IMR-90 (cell line): ENCODE measurements around the gene CAPN8. TPM values are rescaled to one million over a fixed set of nuclear protein-coding genes. Genes with fewer than 3 reads are reported as not detected.

Source experiments
- ATAC-seq: fragments of 200-7000 bp; cut with Tn5 transposase; 2 replicates; pipeline ENCODE4 v1.9.1; 2020; ENCODE audit warnings: low read depth, mild to moderate bottlenecking, moderate library complexity
- BruUV-seq: library from RNA; stranded (reverse); fragments of 400-500 nt; replicated peaks from 2 replicates; lab custom pipeline; 2021; lab: Mats Ljungman, UMichigan
- CTCF ChIA-PET: fragments of 300-600 bp; formaldehyde crosslinking; extraction: SDS; loops from one replicate; lab custom pipeline; 2021; ENCODE audit warnings: antibody characterized with exemption; lab: Yijun Ruan, JAX
- POLR2A ChIA-PET: fragments of 300-600 bp; sonication (Branson Sonifier 250); formaldehyde crosslinking; loops from one replicate; lab custom pipeline; 2022; ENCODE audit warnings: antibody characterized with exemption; ENCODE audit not compliant: unreplicated experiment; lab: Charles Lee
- DNase-seq: peaks from one replicate; pipeline ENCODE4 v3.0.0; 2013
- H2AFZ ChIP-seq: replicated peaks from 2 replicates; pipeline ENCODE3; 2013; ENCODE audit warnings: low read length, mild to moderate bottlenecking; ENCODE audit not compliant: poor library complexity
- H2AK5ac ChIP-seq: 2 replicates; pipeline ENCODE4 v1.6.1; 2013; ENCODE audit warnings: low read depth, low read length, inconsistent platforms
- H2AK9ac ChIP-seq: replicated peaks from 2 replicates; pipeline ENCODE3; 2013; ENCODE audit warnings: mild to moderate bottlenecking, low read depth, low read length, moderate library complexity; ENCODE audit not compliant: poor library complexity
- H2BK120ac ChIP-seq: 2 replicates; pipeline ENCODE4 v1.6.1; 2013; ENCODE audit warnings: low read depth, low read length, inconsistent platforms
- H2BK15ac ChIP-seq: 3 replicates; pipeline ENCODE4 v1.6.1; 2013; ENCODE audit warnings: low read depth, low read length, inconsistent platforms
- H2BK20ac ChIP-seq: 2 replicates; pipeline ENCODE4 v1.6.1; 2013; ENCODE audit warnings: low read depth, mild to moderate bottlenecking, inconsistent platforms, low read length, moderate library complexity
- H2BK5ac ChIP-seq: 2 replicates; pipeline ENCODE4 v1.6.1; 2013; ENCODE audit warnings: mild to moderate bottlenecking, low read depth, low read length, inconsistent platforms; ENCODE audit not compliant: poor library complexity, severe bottlenecking
- H3K14ac ChIP-seq: replicated peaks from 2 replicates; pipeline ENCODE4 v1.6.1; 2013; ENCODE audit warnings: low read depth, low read length, inconsistent platforms
- H3K18ac ChIP-seq: 2 replicates; pipeline ENCODE4 v1.6.1; 2013; ENCODE audit warnings: low read depth, low read length, control low read depth
- H3K23ac ChIP-seq: 2 replicates; pipeline ENCODE4 v1.6.1; 2013; ENCODE audit warnings: low read depth, low read length, inconsistent platforms
- H3K27ac ChIP-seq: 2 replicates; pipeline ENCODE4 v1.5.1; 2013; ENCODE audit warnings: mild to moderate bottlenecking, control low read depth, low read length; ENCODE audit not compliant: insufficient read depth
- H3K27me3 ChIP-seq: 2 replicates; pipeline ENCODE4 v1.6.1; 2013; ENCODE audit warnings: low read length; ENCODE audit not compliant: control insufficient read depth, insufficient read depth
- H3K36me3 ChIP-seq: 2 replicates; pipeline ENCODE4 v1.6.1; 2013; ENCODE audit warnings: low read length, mixed read lengths; ENCODE audit not compliant: control insufficient read depth, insufficient read depth
- H3K4ac ChIP-seq: 2 replicates; pipeline ENCODE4 v1.6.1; 2013; ENCODE audit warnings: low read depth, low read length, inconsistent platforms
- H3K4me1 ChIP-seq: 2 replicates; pipeline ENCODE4 v1.6.1; 2013; ENCODE audit warnings: low read length, mixed read lengths; ENCODE audit not compliant: control insufficient read depth, insufficient read depth
- H3K4me2 ChIP-seq: 2 replicates; pipeline ENCODE4 v1.6.1; 2013; ENCODE audit warnings: low read depth, mild to moderate bottlenecking, control low read depth, low read length, moderate library complexity
- H3K4me3 ChIP-seq: 2 replicates; pipeline ENCODE4 v1.5.1; 2013; ENCODE audit warnings: low read depth, mild to moderate bottlenecking, control low read depth, low read length, moderate library complexity; ENCODE audit not compliant: insufficient read depth
- H3K56ac ChIP-seq: 2 replicates; pipeline ENCODE4 v1.6.1; 2013; ENCODE audit warnings: low read length, inconsistent platforms; ENCODE audit not compliant: insufficient read depth; ENCODE audit errors: extremely low read depth
- H3K79me1 ChIP-seq, 2 experiments: 2 replicates each; pipeline ENCODE4 v1.6.1; 2013; ENCODE audit warnings: low read length in 2 of 2, inconsistent platforms in 1 of 2, low read depth in 1 of 2
- H3K9ac ChIP-seq: 2 replicates; pipeline ENCODE4 v1.6.1; 2013; ENCODE audit warnings: low read depth, low read length, control low read depth
- H3K9me1 ChIP-seq: 2 replicates; pipeline ENCODE4 v1.6.1; 2013; ENCODE audit warnings: low read length, inconsistent platforms; ENCODE audit not compliant: insufficient read depth
- H3K9me3 ChIP-seq: 2 replicates; pipeline ENCODE4 v1.6.1; 2013; ENCODE audit warnings: low read length; ENCODE audit not compliant: control insufficient read depth, insufficient read depth
- H4K20me1 ChIP-seq: 2 replicates; pipeline ENCODE4 v1.6.1; 2013; ENCODE audit warnings: low read length, inconsistent platforms; ENCODE audit not compliant: insufficient read depth
- H4K5ac ChIP-seq: 2 replicates; pipeline ENCODE4 v1.6.1; 2013; ENCODE audit warnings: mild to moderate bottlenecking, low read depth, low read length, control low read depth
- H4K8ac ChIP-seq, 2 experiments: 2 replicates each; pipeline ENCODE4 v1.6.1; 2013; ENCODE audit warnings: low read depth in 2 of 2, low read length in 2 of 2, control low read depth in 1 of 2, inconsistent platforms in 1 of 2
- H4K91ac ChIP-seq: 2 replicates; pipeline ENCODE4 v1.6.1; 2013; ENCODE audit warnings: low read depth, low read length, inconsistent platforms; ENCODE audit not compliant: insufficient read depth
- BHLHE40 ChIP-seq: fragments of 150-350 bp; IDR thresholded peaks from 2 replicates; pipeline ENCODE4 v1.6.1; 2016; ENCODE audit warnings: mild to moderate bottlenecking, low read depth, low read length
- CEBPB ChIP-seq: IDR thresholded peaks from 2 replicates; pipeline ENCODE4 v1.6.1; 2012; ENCODE audit warnings: low read depth, low read length, improper control_type of control experiment
- CHD1 ChIP-seq: IDR thresholded peaks from 2 replicates; pipeline ENCODE4 v1.6.1; 2012; ENCODE audit warnings: low read depth, low read length, improper control_type of control experiment
- CTCF ChIP-seq: conservative IDR thresholded peaks from 2 replicates; pipeline ENCODE4 v1.5.1; 2012; ENCODE audit warnings: mild to moderate bottlenecking, low read depth, low read length, improper control_type of control experiment
- ELK1 ChIP-seq: fragments of 150-350 bp; IDR thresholded peaks from 2 replicates; pipeline ENCODE4 v1.6.1; 2016; ENCODE audit warnings: low read depth, mild to moderate bottlenecking, low read length, moderate library complexity, borderline replicate concordance
- FOS ChIP-seq: fragments of 150-350 bp; IDR thresholded peaks from 2 replicates; pipeline ENCODE4 v1.6.1; 2016; ENCODE audit warnings: low read depth, low read length
- MAFK ChIP-seq: IDR thresholded peaks from 2 replicates; pipeline ENCODE4 v1.6.1; 2012; ENCODE audit warnings: low read depth, low read length, improper control_type of control experiment
- MAZ ChIP-seq: IDR thresholded peaks from 2 replicates; pipeline ENCODE4 v1.6.1; 2012; ENCODE audit warnings: low read depth, mild to moderate bottlenecking, low read length, improper control_type of control experiment, moderate library complexity, borderline replicate concordance
- MXI1 ChIP-seq: IDR thresholded peaks from 2 replicates; pipeline ENCODE4 v1.6.1; 2012; ENCODE audit warnings: low read depth, mild to moderate bottlenecking, low read length, moderate library complexity, borderline replicate concordance
- NFE2L2 ChIP-seq: fragments of 150-350 bp; IDR thresholded peaks from 2 replicates; pipeline ENCODE4 v1.6.1; 2016; ENCODE audit warnings: low read depth, mild to moderate bottlenecking, low read length
- POLR2A ChIP-seq: IDR thresholded peaks from 2 replicates; pipeline ENCODE4 v1.6.1; 2012; ENCODE audit warnings: mild to moderate bottlenecking, low read depth, low read length
- RAD21 ChIP-seq: IDR thresholded peaks from 2 replicates; pipeline ENCODE4 v1.6.1; 2012; ENCODE audit warnings: low read length, improper control_type of control experiment
- RCOR1 ChIP-seq: IDR thresholded peaks from 2 replicates; pipeline ENCODE4 v1.6.1; 2012; ENCODE audit warnings: mild to moderate bottlenecking, low read length, improper control_type of control experiment; ENCODE audit not compliant: insufficient replicate concordance
- RFX5 ChIP-seq: IDR thresholded peaks from 2 replicates; pipeline ENCODE4 v1.8.0; 2012; ENCODE audit warnings: low read depth, mild to moderate bottlenecking, low read length, moderate library complexity
- SMC3 ChIP-seq: fragments of 150-350 bp; IDR thresholded peaks from 2 replicates; pipeline ENCODE4 v1.6.1; 2016; ENCODE audit warnings: low read depth, mild to moderate bottlenecking, antibody characterized with exemption, low read length, moderate library complexity
- USF2 ChIP-seq: fragments of 150-350 bp; IDR thresholded peaks from 2 replicates; pipeline ENCODE4 v1.6.1; 2017; ENCODE audit warnings: mild to moderate bottlenecking, antibody characterized with exemption, low read length, low read depth
- WGBS, 2 experiments: methylation state at CpG; one replicate each; pipeline versions ENCODE4 v1.1.5 to v1.1.7; 2013; ENCODE audit warnings: missing lambda C conversion rate in 2 of 2; ENCODE audit not compliant: insufficient read length in 1 of 2; ENCODE audit errors: extremely low coverage in 2 of 2; 5-methylcytosine and 5-hydroxymethylcytosine counted together
- dilution Hi-C: fragments of 300-500 bp; cut with HindIII; formaldehyde crosslinking; loops from one replicate; pipeline ENCODE4 v1.14.3; 2018; ENCODE audit warnings: low sequenced_read_pairs; ENCODE audit not compliant: unreplicated experiment
- in situ Hi-C: fragments of 300-500 bp; cut with MboI; formaldehyde crosslinking; loops from 3 replicates; pipeline ENCODE4 v1.14.3; 2019; ENCODE audit warnings: low sequenced_read_pairs, inconsistent platforms, mixed read lengths
- intact Hi-C: fragments of 100-400 bp; cut with micrococcal nuclease; formaldehyde crosslinking; loops from 2 replicates; pipeline ENCODE4 v1.10.0; 2022
- polyA plus RNA-seq, 3 experiments: library from polyadenylated mRNA; depleted of rRNA; stranded (reverse); fragments of >200 nt; gene quantifications; 2 replicates each; pipeline ENCODE4 v1.2.3, GENCODE V29; 2012; ENCODE audit warnings: low replicate concordance in 1 of 3
- total RNA-seq: library from RNA; depleted of rRNA; stranded (reverse); fragments of >200 nt; gene quantifications from 2 replicates; pipeline ENCODE4 v1.2.3, GENCODE V29; 2012

Gene CAPN8
- total and polyA plus RNA-seq, 2 of the 4 experiments (the other 2 are of a cell fraction), result not detected

- in situ Hi-C loops, result no loop called here
- H3K79me1 ChIP-seq, result no peaks in the 10 kb centered on the region
Measured at GRCh38 chr1:223631473-223631872, 34.0 kb downstream of the CAPN8 start.

More at GRCh38 chr1:223631473-223631872, 34.0 kb downstream of the CAPN8 start:
- Histone ChIP-seq H3K4me3 (no peak overlapping the region), H3K18ac (no peak overlapping the region), H2AK9ac (no peak overlapping the region), H2BK5ac (no peak overlapping the region), H4K20me1 (no peaks in the 10 kb centered on the region), H3K36me3 (no peaks in the 10 kb centered on the region), H3K23ac (no peak overlapping the region), H3K4me2 (no peak overlapping the region), H3K4ac (no peak overlapping the region), H2AK5ac (no peak overlapping the region), H3K27me3 (peaks cover 29% of the 10 kb centered on the region), H4K91ac (no peak overlapping the region), H3K56ac (no peak overlapping the region), H3K14ac (no peak overlapping the region), H3K9me1 (no peaks in the 10 kb centered on the region), H4K8ac (no peak overlapping the region), H4K5ac (no peak overlapping the region), H2BK15ac (no peak overlapping the region), H2AFZ (no peak overlapping the region), H2BK20ac (no peak overlapping the region), H3K4me1 (no peaks in the 10 kb centered on the region), H3K9me3 (no peaks in the 10 kb centered on the region), H2BK120ac (no peak overlapping the region), H3K27ac (no peak overlapping the region), H3K9ac (no peak overlapping the region)
- BruUV-seq, result no TSS peak
- WGBS, 2 experiments, result no CpG with 5 or more reads among the region's 2 CpGs
- dilution Hi-C loops (no loop called here), intact Hi-C loops (no loop called here)
- no peak for TF ChIP-seq MXI1
- TF ChIP-seq FOS, result no peak
- TF ChIP-seq POLR2A, result no peak
- no peak for TF ChIP-seq SMC3
- no peak for TF ChIP-seq RCOR1
- TF ChIP-seq CHD1, result no peak
- TF ChIP-seq RAD21, result no peak
- TF ChIP-seq CEBPB, result no peak
- no peak for TF ChIP-seq MAZ
- no peak for TF ChIP-seq CTCF
- TF ChIP-seq USF2, result no peak
- TF ChIP-seq BHLHE40, result no peak
- TF ChIP-seq RFX5, result no peak
- no peak for TF ChIP-seq NFE2L2
- no peak for TF ChIP-seq ELK1
- no peak for TF ChIP-seq MAFK
- peak; percentile 25 for DNase-seq
- ChIA-PET POLR2A (no interaction called here), CTCF (interaction anchor here (0.7 to 1.1 kb wide), 2 partner anchors 9 to 498 kb away, joined by 3 read pairs; no protein-coding TSS in a partner anchor)
- ATAC-seq, result no peak
